ENCODE results near the gene LRRC4.

LRRC4 gene

GRCh38 chr7:128055637-128056036 lies 24.4 kb upstream of the LRRC4 start:
- Histone ChIP-seq H3F3A (ENCODE audit: insufficient read depth, low read length) (no peaks in the 10 kb centered on the region), H3K4me3 (ENCODE audit: low read length) (no peak overlapping the region), H2AFZ (ENCODE audit: low read length) (no peak overlapping the region), H3K9me2 (replicated peaks; ENCODE audit: insufficient read depth, low read length) (no peaks in the 10 kb centered on the region), H3K27me3 (replicated peaks; ENCODE audit: insufficient read depth, low read length) (no peaks in the 10 kb centered on the region), H3K9me3 (replicated peaks; ENCODE audit: insufficient read depth, low read length) (no peaks in the 10 kb centered on the region), H3K36me3 (replicated peaks; ENCODE audit: insufficient read depth, low read length) (no peaks in the 10 kb centered on the region), H3K9ac (ENCODE audit: low read length) (no peak overlapping the region), H3K79me2 (ENCODE audit: low read length) (peaks cover 53% of the 10 kb centered on the region), H4K20me1 (ENCODE audit: insufficient read depth, low read length) (no peaks in the 10 kb centered on the region), H3K27ac (ENCODE audit: low read length) (no peak overlapping the region), H3K4me2 (ENCODE audit: low read depth, low read length) (no peak overlapping the region), H3K4me1 (ENCODE audit: low read length) (no peaks in the 10 kb centered on the region; the same call in 1 of the 2 replicates)
- TF ChIP-seq EZH2 (optimal IDR thresholded peaks at IDR 0.05; ENCODE audit: low read depth, low read length) (no peak), EZH2phosphoT487 (IDR thresholded peaks at IDR 0.05; ENCODE audit: low read length) (no peak), CTCF (IDR thresholded peaks at IDR 0.05; ENCODE audit: low read length) (no peak)
- DNase-seq: no peak

GRCh38 chr7:128054511-128054910 lies 23.3 kb upstream of the LRRC4 start:
- TF ChIP-seq CTCF (IDR thresholded peaks at IDR 0.05; ENCODE audit: low read length): no peak
- TF ChIP-seq EZH2 (optimal IDR thresholded peaks at IDR 0.05; ENCODE audit: low read depth, low read length): no peak
- TF ChIP-seq EZH2phosphoT487 (IDR thresholded peaks at IDR 0.05; ENCODE audit: low read length): no peak
- Histone ChIP-seq H3K9me3 (replicated peaks; ENCODE audit: insufficient read depth, low read length) (no peaks in the 10 kb centered on the region), H3K4me3 (ENCODE audit: low read length) (no peak overlapping the region), H3K27me3 (replicated peaks; ENCODE audit: insufficient read depth, low read length) (no peaks in the 10 kb centered on the region), H3F3A (ENCODE audit: insufficient read depth, low read length) (no peaks in the 10 kb centered on the region), H2AFZ (ENCODE audit: low read length) (no peak overlapping the region), H3K9me2 (replicated peaks; ENCODE audit: insufficient read depth, low read length) (no peaks in the 10 kb centered on the region), H3K4me1 (ENCODE audit: low read length) (no peaks in the 10 kb centered on the region; the same call in 1 of the 2 replicates), H3K36me3 (replicated peaks; ENCODE audit: insufficient read depth, low read length) (no peaks in the 10 kb centered on the region), H3K79me2 (ENCODE audit: low read length) (peaks cover 52% of the 10 kb centered on the region), H3K9ac (ENCODE audit: low read length) (no peak overlapping the region), H3K27ac (ENCODE audit: low read length) (no peak overlapping the region), H4K20me1 (ENCODE audit: insufficient read depth, low read length) (no peaks in the 10 kb centered on the region), H3K4me2 (ENCODE audit: low read depth, low read length) (no peak overlapping the region)
- DNase-seq: no peak

- Histone ChIP-seq H3K4me2 (ENCODE audit: low read depth, low read length) (no peak overlapping the region), H3K9me2 (replicated peaks; ENCODE audit: insufficient read depth, low read length) (no peaks in the 10 kb centered on the region), H3K9ac (ENCODE audit: low read length) (no peak overlapping the region), H3K4me1 (ENCODE audit: low read length) (no peaks in the 10 kb centered on the region; the same call in 1 of the 2 replicates), H3K9me3 (replicated peaks; ENCODE audit: insufficient read depth, low read length) (no peaks in the 10 kb centered on the region), H3K27ac (ENCODE audit: low read length) (no peak overlapping the region), H3K36me3 (replicated peaks; ENCODE audit: insufficient read depth, low read length) (no peaks in the 10 kb centered on the region), H3K79me2 (ENCODE audit: low read length) (peaks cover 52% of the 10 kb centered on the region), H2AFZ (ENCODE audit: low read length) (no peak overlapping the region), H3K27me3 (replicated peaks; ENCODE audit: insufficient read depth, low read length) (no peaks in the 10 kb centered on the region), H4K20me1 (ENCODE audit: insufficient read depth, low read length) (no peaks in the 10 kb centered on the region), H3K4me3 (ENCODE audit: low read length) (no peak overlapping the region), H3F3A (ENCODE audit: insufficient read depth, low read length) (no peaks in the 10 kb centered on the region)
- DNase-seq: no peak
- no peak for TF ChIP-seq EZH2phosphoT487 (IDR thresholded peaks at IDR 0.05; ENCODE audit: low read length)
- TF ChIP-seq CTCF (IDR thresholded peaks at IDR 0.05; ENCODE audit: low read length): no peak
- no peak for TF ChIP-seq EZH2 (optimal IDR thresholded peaks at IDR 0.05; ENCODE audit: low read depth, low read length)
These were observed 22.8 kb upstream of the LRRC4 start for GRCh38 chr7:128053991-128054390.

Data from MM.1S (cell line).